AG09319 (cell line): ENCODE results near the gene GTF3C1.
"Not testable (repeated sequence)": the region's sequence is repeated elsewhere in the genome, so short reads cannot be mapped to it uniquely, and the experiment has no call there.

Experiments
- DNase-seq: peaks from one replicate; pipeline ENCODE4 v3.0.0-alpha.2; 2010; ENCODE audit warnings: low read depth; ENCODE audit errors: extremely low read depth
- CTCF ChIP-seq: IDR thresholded peaks from 2 replicates; pipeline ENCODE4 v1.5.1; 2011; ENCODE audit warnings: low read depth, mild to moderate bottlenecking, inconsistent platforms, low read length, moderate library complexity

The GTF3C1 gene

GRCh38 chr16:27433636-27434035 is 116.1 kb downstream of the GTF3C1 start:
- no peak for DNase-seq
- TF ChIP-seq CTCF = no peak

DNA sequence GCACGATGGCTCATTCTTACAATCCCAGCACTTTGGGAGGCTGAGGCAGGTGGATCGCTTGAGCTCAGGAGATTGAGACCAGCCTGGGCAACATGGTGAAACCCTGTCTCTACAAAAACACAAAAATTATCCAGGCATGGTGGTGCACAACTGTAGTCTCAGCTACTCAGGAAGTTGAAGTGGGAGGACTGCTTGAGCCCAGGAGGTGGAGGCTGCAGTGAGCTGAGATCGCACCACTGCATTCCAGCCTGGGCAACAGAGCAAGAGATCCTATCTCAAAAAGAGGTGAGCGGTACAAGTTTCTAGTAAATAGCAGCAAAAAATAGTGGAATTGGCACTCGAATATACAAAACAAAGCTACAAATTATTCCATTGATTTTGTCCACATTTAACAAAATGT is 116.5 kb downstream of the GTF3C1 start:
- not testable (repeated sequence) for DNase-seq

DNA sequence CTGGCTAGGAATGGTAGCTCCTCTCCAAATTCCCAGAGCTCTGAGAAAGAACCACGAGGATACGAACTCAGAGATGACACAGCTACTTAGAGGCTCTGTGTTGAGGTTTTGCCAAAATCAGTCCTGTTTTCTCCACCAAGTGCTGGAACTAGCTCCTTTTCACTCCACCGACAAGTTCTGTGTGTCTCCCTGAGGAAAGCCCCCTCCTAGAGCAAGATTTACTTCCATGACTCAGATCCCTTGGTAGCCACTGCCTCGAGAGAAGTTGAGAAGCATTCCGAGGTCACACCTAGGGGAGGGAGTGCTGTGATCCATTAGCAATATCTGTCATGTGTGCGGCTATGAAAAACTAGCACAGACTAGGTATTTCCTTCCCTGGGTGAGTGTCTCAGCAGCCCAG is 117.2 kb downstream of the GTF3C1 start:
- no peak for DNase-seq
- TF ChIP-seq CTCF = no peak

- DNase-seq = no peak
- no peak for TF ChIP-seq CTCF
Measured at GRCh38 chr16:27431773-27432532, 117.8 kb downstream of the GTF3C1 start.

DNA sequence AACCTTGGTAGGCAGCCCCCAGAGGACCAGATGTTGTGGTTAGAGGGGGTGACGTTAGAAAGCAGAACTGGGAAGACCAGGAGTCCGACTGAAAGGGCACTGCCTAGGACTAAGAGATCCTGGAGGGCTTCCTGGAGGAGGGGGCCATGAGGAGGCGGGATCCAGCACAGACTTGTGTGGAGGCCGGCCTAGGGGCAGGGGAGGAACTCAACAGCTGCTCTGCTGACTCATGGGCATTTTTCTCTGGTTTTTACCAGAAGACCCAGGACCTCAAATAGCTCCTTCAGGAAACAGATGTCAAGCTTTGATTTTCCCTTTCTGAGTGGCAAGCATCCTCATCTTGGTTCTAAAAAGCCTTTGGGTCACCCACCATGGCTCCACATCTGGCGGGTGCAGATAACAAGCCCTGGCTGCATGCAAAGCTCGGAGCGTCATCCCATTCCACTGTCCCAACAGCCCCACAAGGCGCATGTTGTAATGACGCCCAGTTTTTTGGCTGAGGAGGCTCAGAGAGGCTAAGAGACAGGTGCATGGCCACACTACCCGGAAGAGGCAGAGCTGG is 118.7 kb downstream of the GTF3C1 start:
- DNase-seq = no peak
- TF ChIP-seq CTCF = no peak

- TF ChIP-seq CTCF = no peak
- no peak for DNase-seq
Measured at GRCh38 chr16:27430512-27430911, 119.2 kb downstream of the GTF3C1 start.

GRCh38 chr16:27429981-27430441 is 119.7 kb downstream of the GTF3C1 start:
- TF ChIP-seq CTCF = no peak
- no peak for DNase-seq
